Mammary epithelial cell (primary cell): ENCODE results near the gene PAK5.

Source experiments
- CTCF ChIP-seq, 2 donors: IDR thresholded peaks in 1 of 2; conservative IDR thresholded peaks in 1 of 2; 2 replicates each; pipeline ENCODE4 v1.5.1; 2011 to 2012; ENCODE audit warnings: inconsistent platforms in 2 of 2, low read length in 2 of 2, mild to moderate bottlenecking in 2 of 2, control low read depth in 1 of 2, low read depth in 1 of 2; ENCODE audit not compliant: insufficient read depth in 1 of 2; ENCODE audit errors: extremely low read depth in 1 of 2
- EZH2 ChIP-seq: IDR thresholded peaks from 2 replicates; pipeline ENCODE4 v1.6.1; 2012; ENCODE audit warnings: low read length, inconsistent platforms, borderline replicate concordance

- TF ChIP-seq CTCF (conservative IDR thresholded peaks at IDR 0.05 in 1 of 2, IDR thresholded peaks at IDR 0.05 in 1 of 2; ENCODE audit: extremely low read depth in 1 of 2, insufficient read depth in 1 of 2, low read depth in 1 of 2, low read length in 2 of 2): peak in 1 of 2 donors; percentile 2
- no peak for TF ChIP-seq EZH2
These were observed 870 bp downstream of the PAK5 start for GRCh38 chr20:9838035-9838377.
